Activated naive CD4-positive, alpha-beta T cell treated with anti-CD3 and anti-CD28 coated beads, Interleukin-2, amount 50 U/mL, for 16 hours (primary cell): Measurements from ENCODE around the gene CDK14.
"Not testable (repeated sequence)": the region's sequence is repeated elsewhere in the genome, so short reads cannot be mapped to it uniquely, and the experiment has no call there.

ENCODE experiments used
- DNase-seq: peaks from one replicate; pipeline ENCODE4 v3.0.0-alpha.2; 2020

CDK14 gene

DNA sequence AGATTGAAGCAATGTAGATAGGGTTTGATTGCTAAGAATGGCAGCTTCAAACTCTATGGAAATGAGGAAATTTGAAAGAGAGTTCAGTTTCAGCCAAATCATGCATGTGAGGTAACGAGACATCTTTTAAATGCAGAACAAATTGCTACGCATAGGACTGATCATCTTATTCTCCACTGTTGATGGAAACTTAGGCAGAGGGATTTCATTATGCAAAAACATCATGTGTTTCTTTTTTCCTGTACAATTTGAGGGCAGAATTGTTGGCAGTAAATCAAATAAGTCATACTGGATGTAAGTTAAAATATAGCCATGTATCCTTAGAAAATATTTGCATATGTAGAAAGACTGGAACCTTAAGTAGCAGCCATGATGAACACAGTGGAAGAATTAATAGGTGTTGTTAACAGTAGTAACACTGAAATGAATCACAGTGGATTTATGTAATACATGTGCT, 327.4 kb downstream of the CDK14 start:
- no peak for DNase-seq

DNA sequence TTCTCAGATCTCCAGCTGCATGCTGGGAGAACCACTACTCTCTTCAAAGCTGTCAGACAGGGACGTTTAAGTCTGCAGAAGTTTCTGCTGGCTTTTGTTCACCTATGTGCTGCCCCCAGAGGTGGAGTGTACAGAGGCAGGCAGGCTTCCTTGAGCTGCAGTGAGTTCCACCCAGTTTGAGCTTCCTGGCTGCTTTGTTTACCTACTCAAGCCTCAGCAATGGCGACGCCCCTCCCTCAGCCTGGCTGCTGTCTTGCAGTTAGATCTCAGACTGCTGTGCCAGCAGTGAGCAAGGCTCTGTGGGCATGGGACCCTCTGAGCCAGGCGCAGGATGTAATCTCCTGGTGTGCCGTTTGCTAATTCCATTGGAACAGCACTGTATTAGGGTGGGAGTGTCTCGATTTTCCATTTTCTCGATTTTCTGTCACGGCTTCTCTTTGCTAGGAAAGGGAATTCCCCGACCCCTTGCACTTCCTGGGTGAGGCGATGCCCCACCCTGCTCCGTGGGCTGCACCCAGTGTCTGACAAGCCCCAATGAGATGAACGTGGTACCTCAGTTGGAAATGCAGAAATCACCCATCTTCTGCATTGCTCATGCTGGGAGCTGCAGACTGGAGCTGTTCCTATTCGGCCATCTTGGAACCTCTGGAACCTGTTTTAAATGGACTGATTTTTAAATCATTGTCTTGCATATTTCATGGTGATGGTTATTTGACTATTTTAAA, 332.7 kb downstream of the CDK14 start:
- DNase-seq: not testable (repeated sequence)

- no peak for DNase-seq
Measured at GRCh38 chr7:90931986-90932916, 336.1 kb downstream of the CDK14 start.

DNA sequence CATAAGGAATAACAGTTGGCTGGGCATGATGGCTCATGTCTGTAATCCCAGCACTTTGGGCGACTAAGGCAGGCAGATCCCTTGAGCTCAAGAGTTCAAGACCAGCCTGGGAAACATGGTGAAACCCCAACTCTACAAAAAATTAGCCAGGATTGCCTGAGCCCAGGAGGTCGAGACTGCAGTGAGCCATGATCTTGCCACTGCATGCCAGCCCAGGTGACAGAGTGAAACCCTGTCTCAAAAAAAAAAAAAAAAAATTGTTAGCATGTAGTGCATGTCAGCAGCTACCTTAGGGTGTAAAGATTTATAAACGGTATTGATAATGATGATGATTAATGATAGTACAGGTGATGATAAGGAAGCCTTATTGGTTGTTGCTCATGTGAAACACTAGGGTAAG, 336.9 kb downstream of the CDK14 start:
- no peak for DNase-seq

GRCh38 chr7:90933984-90934383, 337.9 kb downstream of the CDK14 start:
- DNase-seq: no peak

GRCh38 chr7:90938371-90938770, 342.2 kb downstream of the CDK14 start:
- no peak for DNase-seq

DNA sequence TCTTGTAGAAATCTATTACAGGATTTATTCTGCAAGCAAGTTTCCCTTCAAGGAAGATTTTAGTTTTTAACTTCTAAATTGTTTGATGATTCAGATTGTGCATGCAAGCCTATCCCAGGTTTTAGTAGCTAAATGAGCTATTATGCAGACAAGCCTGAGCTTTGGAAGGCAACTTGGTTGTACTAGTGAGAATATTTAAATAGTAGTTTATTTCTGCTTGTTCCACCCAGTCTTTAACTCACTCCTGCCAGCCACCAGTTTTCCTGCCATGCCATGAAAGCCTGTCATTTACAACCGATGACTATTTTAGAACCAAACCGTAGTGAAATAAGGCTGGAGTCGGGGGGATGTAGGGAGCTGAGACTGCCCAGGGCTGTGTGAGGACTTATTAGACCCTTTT, 343.5 kb downstream of the CDK14 start:
- DNase-seq: no peak

DNA sequence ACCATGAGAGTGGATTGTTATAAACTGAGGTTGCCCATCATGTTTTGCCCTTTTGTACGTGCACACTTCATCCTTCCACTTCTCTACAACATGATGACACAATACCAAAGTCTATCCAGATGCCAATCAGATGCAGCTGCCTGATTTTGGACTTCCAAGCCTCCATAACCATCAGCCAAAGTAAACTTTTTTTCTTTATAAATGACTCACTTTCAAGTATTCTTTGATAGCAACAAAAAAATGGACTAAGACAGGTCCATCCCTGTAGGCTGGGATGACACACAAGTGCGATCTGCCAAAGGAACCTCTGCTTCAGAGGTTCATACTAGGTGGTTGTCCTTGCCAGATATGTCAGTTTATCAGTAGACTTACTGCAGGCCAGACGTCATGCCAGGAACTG, 347.9 kb downstream of the CDK14 start:
- DNase-seq: no peak

DNA sequence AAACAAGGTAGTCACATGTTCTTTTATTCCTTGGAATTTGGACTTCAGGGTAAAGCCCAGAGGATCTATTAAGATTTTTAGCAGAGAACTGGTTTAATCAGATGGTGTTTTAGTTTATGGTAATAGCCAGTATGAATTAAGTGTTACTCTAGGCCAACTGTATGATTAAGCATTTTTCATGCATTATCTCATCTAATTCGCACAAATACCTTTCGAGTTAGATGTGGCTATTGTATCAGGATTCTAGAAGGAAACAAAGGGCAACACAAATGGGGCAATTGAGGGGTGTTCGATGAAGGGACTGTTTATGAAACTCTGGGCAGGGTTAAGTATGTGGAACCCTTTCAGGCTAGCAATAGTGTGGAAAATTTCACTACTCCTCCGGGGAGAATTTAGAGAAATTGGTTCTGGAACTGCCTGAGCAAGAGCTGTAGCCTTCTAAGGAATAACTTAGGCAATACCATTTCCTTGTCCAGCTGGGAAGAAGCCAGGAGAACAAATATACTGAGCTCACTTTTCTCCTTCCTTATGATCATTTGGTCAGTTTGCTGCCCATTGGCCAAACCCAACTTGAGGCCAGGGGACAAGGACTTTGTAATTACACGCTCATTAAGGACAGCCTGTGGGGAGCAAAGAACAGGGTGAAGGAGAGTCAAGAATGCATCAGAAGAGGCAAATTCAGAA, 349.1 kb downstream of the CDK14 start:
- DNase-seq: no peak

DNA sequence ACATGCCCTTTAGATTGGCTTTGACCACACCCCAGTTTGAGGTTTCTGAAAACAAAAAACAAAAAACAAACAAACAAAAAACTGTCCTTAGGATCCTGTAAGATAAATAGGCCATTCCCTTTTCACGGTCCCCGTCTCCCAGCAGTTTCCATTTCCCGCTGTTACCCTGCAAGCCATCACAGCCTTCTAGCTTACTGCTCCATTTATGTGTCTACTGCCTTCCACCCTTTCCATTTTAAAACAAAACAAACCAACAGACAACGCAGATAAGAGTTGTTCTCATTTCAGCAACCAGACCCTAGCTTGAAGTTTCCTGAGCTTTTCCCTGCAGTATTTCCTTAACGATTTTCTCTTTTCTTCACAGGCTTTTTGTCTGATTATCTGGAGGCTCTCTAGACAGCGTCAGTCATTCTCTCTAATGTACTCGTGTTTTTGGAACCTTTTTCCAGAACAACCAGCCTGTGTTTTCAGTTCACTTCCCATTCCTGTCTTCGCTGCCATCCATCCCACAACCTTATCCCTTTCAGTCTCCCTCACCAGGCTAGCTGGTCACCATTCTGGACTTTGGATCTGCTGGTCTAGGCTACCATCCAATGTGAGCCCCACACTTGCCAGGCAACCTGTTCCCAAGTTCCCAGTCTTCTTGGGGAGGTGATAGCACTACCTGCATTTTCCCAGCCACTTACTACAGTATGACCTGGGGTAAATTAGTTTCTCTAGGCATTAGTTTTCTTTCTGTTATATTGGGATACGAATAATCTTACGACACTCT, 350.8 kb downstream of the CDK14 start:
- DNase-seq: no peak

DNA sequence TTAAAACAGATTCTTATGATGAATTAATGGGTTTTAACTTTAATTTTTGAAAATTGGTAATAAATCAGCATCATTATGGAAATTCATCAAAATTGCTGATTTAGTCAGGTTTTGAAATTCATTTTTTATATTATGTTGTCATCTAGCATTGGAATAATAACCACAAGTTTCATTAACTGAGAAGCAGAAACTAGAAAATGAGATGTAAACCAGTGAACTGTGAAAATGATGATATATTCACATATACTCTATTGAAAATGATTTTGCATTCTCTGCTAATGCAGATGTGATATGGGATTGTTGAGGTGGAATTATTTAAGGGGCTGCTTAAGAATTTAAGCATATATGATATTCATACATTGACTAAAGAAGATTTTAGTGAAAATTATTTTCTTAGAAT, 352.0 kb downstream of the CDK14 start:
- no peak for DNase-seq

DNA sequence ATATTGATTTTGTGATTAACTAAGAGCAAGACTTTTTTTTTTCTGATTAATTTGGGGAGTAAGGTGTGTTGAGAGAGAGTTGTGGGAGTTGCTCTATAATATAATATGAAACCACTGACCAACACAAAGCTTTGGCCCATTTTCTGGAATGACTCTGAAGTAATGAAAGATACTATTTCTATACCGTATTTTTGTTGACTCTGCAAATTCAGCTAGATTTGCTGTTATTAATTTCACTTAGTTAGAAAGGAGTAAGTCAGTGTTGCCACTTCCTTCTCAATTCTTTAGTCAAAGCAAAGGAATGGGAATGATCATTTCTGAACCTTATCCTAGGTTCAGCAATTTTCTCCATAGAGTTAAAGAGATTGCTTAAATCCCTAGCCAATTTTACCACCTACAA, 355.1 kb downstream of the CDK14 start:
- DNase-seq: no peak

DNA sequence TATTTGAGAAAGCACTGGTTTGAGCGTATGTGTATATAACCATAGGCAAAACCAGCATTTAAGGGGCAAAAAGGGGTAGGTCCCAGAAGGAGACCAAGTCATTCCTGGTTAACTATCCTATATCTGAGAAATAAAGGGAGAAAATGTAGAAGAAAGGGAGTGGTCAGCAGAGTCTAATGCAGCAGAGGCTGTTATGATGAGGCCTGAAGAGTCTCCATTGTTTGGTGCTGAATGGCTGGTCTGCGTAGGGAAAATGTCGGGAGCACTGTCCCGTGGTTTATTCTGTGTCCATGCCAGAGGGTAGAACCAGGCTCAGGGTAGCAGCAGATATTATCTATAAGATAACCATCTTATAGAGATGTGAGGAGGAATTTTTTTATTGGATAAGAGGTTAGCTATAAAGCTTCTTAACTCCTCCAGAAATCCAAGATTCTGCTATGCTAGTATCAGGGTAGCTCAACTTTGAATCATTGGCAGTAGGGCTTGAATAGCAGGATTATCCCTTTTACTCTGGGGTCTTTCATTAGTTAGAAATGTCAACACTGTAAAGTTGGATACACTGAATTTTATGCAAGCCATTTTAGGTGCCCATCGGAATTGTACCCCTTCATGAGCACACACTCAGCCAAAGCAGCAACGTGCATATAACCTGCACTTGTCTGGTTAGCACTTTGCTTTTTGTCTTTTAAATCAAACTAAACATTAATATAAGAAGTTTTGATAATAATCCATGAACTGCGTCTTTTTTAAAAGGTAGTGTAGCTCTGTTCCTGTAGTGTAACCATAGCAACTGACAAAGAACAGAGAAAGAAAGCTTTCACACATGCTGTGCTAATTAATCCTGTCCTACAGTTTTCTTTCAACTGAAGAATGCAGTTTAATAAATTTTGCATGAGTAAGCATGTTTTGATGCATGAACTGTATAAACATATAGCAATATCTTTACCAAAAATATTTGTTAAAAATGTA, 356.1 kb downstream of the CDK14 start:
- DNase-seq: no peak

GRCh38 chr7:90955641-90956207, 359.6 kb downstream of the CDK14 start:
- DNase-seq: no peak

- no peak for DNase-seq
Measured at GRCh38 chr7:90957883-90958282, 361.8 kb downstream of the CDK14 start.

GRCh38 chr7:90958647-90959046, 362.5 kb downstream of the CDK14 start:
- DNase-seq: no peak

GRCh38 chr7:90961037-90961725, 365.1 kb downstream of the CDK14 start:
- DNase-seq: no peak

GRCh38 chr7:90965211-90965610, 369.1 kb downstream of the CDK14 start:
- no peak for DNase-seq

DNA sequence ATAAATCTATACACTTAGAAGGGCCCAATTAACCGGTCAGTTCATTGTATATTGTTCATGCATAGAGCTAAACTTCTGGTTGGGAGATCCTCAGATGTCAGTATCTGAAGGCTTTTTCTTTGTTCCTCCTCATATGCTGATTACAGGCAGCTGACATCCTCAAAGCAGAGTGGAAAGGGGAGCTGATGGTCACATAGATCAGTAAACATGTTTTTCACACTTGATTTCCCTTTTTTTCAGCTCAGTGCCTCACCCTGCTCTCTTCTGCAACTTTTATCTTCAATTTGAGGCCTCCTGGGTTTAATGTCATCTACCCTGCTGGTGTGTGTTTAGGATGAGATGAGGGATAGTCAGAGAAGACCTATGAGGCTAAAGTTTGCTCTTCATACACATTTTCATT, 370.2 kb downstream of the CDK14 start:
- no peak for DNase-seq

GRCh38 chr7:90968871-90969270, 372.8 kb downstream of the CDK14 start:
- DNase-seq: no peak
